Parathyroid adenoma (tissue), 2 donors: ENCODE measurements around the gene P2RX5.

Source experiments
- H2AFZ ChIP-seq: fragments of 300-600 bp; sonication (generic); one replicate; pipeline ENCODE4 v1.7.0; 2017; ENCODE audit warnings: antibody characterized with exemption, mild to moderate bottlenecking
- H3K27ac ChIP-seq: fragments of 300-600 bp; sonication (generic); one replicate; pipeline ENCODE4 v1.7.0; 2017
- H3K27me3 ChIP-seq: fragments of 300-600 bp; sonication (generic); one replicate; pipeline ENCODE4 v1.7.0; 2017; ENCODE audit warnings: low read length; ENCODE audit not compliant: control insufficient read depth, insufficient read depth
- H3K36me3 ChIP-seq: fragments of 300-600 bp; sonication (generic); one replicate; pipeline ENCODE4 v1.7.0; 2017; ENCODE audit warnings: low read length; ENCODE audit not compliant: control insufficient read depth, insufficient read depth
- H3K4me1 ChIP-seq: fragments of 300-600 bp; sonication (generic); one replicate; pipeline ENCODE4 v1.7.0; 2017; ENCODE audit warnings: control low read depth
- H3K4me2 ChIP-seq: fragments of 300-600 bp; sonication (generic); one replicate; pipeline ENCODE4 v1.7.0; 2017; ENCODE audit warnings: low read length
- H3K4me3 ChIP-seq: fragments of 300-600 bp; sonication (generic); one replicate; pipeline ENCODE4 v1.7.0; 2017; ENCODE audit warnings: low read depth, low read length
- H3K79me2 ChIP-seq: fragments of 300-600 bp; sonication (generic); one replicate; pipeline ENCODE4 v1.7.0; 2017; ENCODE audit warnings: control low read depth
- H3K9ac ChIP-seq: fragments of 300-600 bp; sonication (generic); one replicate; pipeline ENCODE4 v1.7.0; 2017; ENCODE audit warnings: mild to moderate bottlenecking
- H3K9me3 ChIP-seq: fragments of 300-600 bp; sonication (generic); one replicate; pipeline ENCODE4 v1.7.0; 2017; ENCODE audit warnings: low read length; ENCODE audit not compliant: control insufficient read depth
- TF ChIP-seq, protein P1 (sequence below): fragments of 300-600 bp; sonication (generic); IDR thresholded peaks from one replicate; pipeline ENCODE4 v1.7.0; 2017; ENCODE audit warnings: antibody characterized with exemption, mild to moderate bottlenecking
- donor health status: primary hyperparathyroidism.

Gene P2RX5

DNA sequence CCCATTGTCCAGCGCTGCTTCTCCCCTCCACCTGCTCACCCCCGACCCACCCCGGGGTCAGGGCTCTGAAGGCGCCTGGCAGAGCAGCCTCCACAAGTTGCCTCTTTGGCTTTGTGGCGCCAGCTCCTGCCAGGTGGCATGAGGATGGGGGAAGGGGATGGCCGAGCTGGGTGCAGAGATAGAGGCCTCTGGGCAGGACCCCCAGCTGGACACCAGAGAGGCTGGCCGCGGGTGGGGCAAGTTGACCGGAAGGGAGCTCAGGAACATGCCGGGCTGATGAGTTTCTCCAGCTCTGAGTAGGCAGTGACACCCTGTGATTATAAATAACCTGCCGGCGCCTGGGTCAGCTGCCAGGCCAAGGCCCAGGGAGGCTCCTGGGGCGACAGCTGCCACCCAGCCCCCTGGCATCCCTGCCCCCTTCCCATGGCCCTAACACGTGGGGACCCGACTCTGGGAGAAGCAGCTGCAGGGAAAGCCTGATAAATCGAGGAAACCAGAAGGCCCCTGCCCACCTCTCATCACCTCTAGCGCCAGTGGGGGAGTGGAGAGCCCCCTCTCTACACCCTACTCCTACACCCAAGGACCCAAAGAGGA is 729 bp downstream of the P2RX5 start:
- H3K9ac ChIP-seq, result peak overlapping the region; percentile 15
- TF ChIP-seq, protein P1, sequence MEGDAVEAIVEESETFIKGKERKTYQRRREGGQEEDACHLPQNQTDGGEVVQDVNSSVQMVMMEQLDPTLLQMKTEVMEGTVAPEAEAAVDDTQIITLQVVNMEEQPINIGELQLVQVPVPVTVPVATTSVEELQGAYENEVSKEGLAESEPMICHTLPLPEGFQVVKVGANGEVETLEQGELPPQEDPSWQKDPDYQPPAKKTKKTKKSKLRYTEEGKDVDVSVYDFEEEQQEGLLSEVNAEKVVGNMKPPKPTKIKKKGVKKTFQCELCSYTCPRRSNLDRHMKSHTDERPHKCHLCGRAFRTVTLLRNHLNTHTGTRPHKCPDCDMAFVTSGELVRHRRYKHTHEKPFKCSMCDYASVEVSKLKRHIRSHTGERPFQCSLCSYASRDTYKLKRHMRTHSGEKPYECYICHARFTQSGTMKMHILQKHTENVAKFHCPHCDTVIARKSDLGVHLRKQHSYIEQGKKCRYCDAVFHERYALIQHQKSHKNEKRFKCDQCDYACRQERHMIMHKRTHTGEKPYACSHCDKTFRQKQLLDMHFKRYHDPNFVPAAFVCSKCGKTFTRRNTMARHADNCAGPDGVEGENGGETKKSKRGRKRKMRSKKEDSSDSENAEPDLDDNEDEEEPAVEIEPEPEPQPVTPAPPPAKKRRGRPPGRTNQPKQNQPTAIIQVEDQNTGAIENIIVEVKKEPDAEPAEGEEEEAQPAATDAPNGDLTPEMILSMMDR, result no peak
- H3K79me2 ChIP-seq, result peaks cover 10% of the 10 kb centered on the region
- no peaks in the 10 kb centered on the region for H3K9me3 ChIP-seq
- H3K4me3 ChIP-seq, result peak overlapping the region; percentile 44
- peaks cover 3% of the 10 kb centered on the region for H3K4me1 ChIP-seq
- peak overlapping the region; percentile 89 for H2AFZ ChIP-seq
- H3K27ac ChIP-seq, result no peak overlapping the region
- no peaks in the 10 kb centered on the region for H3K27me3 ChIP-seq
- peak overlapping the region; percentile 92 for H3K4me2 ChIP-seq
- no peaks in the 10 kb centered on the region for H3K36me3 ChIP-seq

DNA sequence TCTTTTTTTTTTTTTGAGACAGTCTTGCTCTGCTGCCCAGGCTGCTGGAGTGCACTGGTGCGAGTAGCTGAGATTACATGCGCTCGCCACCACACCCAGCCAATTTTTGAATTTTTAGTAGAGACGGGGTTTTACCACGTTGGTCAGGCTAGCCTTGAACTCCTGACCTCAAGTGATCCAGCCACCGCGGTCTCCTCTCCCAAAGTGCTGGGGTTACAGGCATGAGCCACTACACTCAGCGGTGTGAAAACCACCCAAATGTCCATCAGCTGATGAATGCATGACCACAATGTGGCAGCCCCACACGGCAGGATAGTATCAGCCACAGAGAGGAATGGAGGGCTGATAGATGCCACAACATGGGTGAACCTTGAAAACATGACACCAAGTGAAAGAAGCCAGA is 2.1 kb downstream of the P2RX5 start:
- Histone ChIP-seq H3K27ac (no peak overlapping the region), H3K9me3 (no peaks in the 10 kb centered on the region), H3K27me3 (no peaks in the 10 kb centered on the region), H3K4me1 (peaks cover 3% of the 10 kb centered on the region), H3K9ac (no peak overlapping the region), H2AFZ (no peak overlapping the region), H3K4me3 (no peak overlapping the region), H3K36me3 (no peaks in the 10 kb centered on the region), H3K4me2 (no peak overlapping the region), H3K79me2 (peaks cover 10% of the 10 kb centered on the region)
- TF ChIP-seq, protein P1, result no peak

DNA sequence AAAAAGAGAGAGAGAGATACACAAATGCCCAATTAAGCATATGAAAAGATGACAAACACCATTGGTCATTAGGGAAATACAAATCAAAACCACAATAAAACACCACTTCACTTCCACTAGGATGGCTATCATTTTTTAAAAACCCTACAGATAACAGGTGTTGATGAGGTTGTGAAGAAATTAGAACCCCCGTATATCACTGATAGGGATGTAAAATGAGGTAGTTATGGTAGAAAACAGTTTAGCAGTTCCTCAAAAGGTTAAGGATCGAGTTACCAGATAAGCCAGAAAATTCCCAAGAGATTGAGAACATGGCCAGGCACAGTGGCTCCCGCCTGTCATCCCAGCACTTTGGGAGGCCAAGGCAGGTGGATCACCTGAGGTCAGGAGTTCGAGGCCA is 2.8 kb downstream of the P2RX5 start:
- TF ChIP-seq, protein P1, result no peak
- Histone ChIP-seq H3K4me3 (no peak overlapping the region), H2AFZ (no peak overlapping the region), H3K9me3 (no peaks in the 10 kb centered on the region), H3K79me2 (peaks cover 10% of the 10 kb centered on the region), H3K4me1 (peaks cover 3% of the 10 kb centered on the region), H3K36me3 (no peaks in the 10 kb centered on the region), H3K27me3 (no peaks in the 10 kb centered on the region), H3K27ac (no peak overlapping the region), H3K4me2 (no peak overlapping the region), H3K9ac (no peak overlapping the region)

DNA sequence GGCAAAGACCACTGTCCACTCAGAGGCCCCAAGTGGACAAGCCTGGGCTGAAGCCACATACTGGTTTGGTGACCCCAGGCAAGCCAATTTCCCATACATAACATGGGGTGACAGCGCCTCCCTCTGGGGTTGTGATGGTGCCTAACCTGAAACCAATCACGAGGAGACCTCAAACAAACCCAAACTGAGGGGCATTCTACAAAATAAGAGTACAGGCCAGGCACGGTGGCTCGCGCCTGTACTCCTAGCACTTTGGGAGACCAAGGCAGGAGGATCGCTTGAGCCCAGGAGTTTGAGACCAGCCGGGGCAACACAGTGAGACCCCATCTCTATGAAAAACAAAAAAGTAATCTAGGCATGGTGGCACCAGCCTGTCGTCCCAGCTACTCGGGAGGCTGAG is 3.6 kb downstream of the P2RX5 start:
- TF ChIP-seq, protein P1, result no peak
- Histone ChIP-seq H3K27me3 (no peaks in the 10 kb centered on the region), H3K79me2 (peaks cover 10% of the 10 kb centered on the region), H3K36me3 (no peaks in the 10 kb centered on the region), H3K9me3 (no peaks in the 10 kb centered on the region), H3K27ac (no peak overlapping the region), H3K4me1 (peaks cover 3% of the 10 kb centered on the region), H3K4me2 (no peak overlapping the region), H3K4me3 (no peak overlapping the region), H2AFZ (no peak overlapping the region), H3K9ac (no peak overlapping the region)

DNA sequence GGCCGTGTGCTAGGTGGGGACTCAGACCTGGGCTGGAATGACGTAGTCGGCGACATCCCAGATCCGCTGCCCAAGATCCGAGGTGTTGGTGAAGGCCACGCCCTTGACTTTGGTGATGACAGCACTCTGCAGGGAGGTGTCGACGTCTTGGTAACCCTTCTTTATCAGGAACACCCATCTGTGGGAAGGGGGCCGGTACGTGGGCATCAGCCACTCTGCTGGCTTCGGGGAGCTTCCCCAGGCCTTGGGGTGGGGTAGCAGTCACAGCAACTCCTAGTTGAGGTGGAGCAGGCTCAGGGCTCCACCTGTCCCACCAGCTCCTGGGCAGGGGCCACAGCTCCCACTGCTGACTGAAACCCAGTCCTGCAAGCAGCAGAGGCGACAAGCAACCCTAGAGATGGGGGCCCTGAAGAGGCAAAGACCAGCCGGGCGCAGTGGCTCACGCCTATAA is 4.3 kb downstream of the P2RX5 start:
- Histone ChIP-seq H3K36me3 (no peaks in the 10 kb centered on the region), H3K79me2 (peaks cover 10% of the 10 kb centered on the region), H2AFZ (no peak overlapping the region), H3K4me2 (no peak overlapping the region), H3K27me3 (no peaks in the 10 kb centered on the region), H3K4me1 (peaks cover 3% of the 10 kb centered on the region), H3K27ac (no peak overlapping the region), H3K9ac (no peak overlapping the region), H3K4me3 (no peak overlapping the region), H3K9me3 (no peaks in the 10 kb centered on the region)
- TF ChIP-seq, protein P1, result no peak
